ENCODE results near the gene SHKBP1. TPM values are rescaled to one million over a fixed set of nuclear protein-coding genes. Genes with fewer than 3 reads are reported as not detected.
"Not testable (repeated sequence)": the region's sequence is repeated elsewhere in the genome, so short reads cannot be mapped to it uniquely, and the experiment has no call there.

SHKBP1 gene
- total RNA-seq, 1 donor from 2014 or later = 136 TPM

DNA sequence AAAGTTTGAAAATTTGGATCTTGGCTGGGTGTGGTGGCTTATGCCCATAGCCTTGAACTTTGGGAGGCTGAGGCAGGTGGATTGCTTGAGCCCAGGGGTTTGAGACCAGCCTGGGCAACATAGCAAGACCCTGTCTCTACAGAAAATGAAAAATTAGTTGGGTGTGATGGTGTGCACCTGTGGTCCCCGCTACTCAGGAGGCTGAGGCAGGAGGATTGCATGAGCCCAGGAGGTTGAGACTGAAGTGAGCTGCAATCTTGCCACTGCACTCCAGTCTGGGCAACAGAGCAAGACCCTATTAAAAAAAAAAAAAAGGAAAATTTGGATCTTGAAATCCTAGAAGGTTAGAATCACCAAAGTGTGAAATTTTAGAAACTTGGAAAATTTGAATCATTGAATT is 12.1 kb upstream of the SHKBP1 start:
- H3K36me3 Mint-ChIP-seq (ENCODE audit: low read depth); H3K27ac Mint-ChIP-seq; H3K9me3 Mint-ChIP-seq; H3K4me3 Mint-ChIP-seq (ENCODE audit: low read depth); DNase-seq (ENCODE audit: low spot score); H3K4me1 Mint-ChIP-seq (ENCODE audit: low read depth); intact Hi-C loops (cut with micrococcal nuclease): not testable (repeated sequence)
- peaks cover 41% of the 10 kb centered on the region for H3K27me3 Mint-ChIP-seq (ENCODE audit: low read depth)

GRCh38 chr19:40565355-40565754 is 11.3 kb upstream of the SHKBP1 start:
- intact Hi-C loops (cut with micrococcal nuclease) = no loop called here
- peaks cover 6% of the 10 kb centered on the region for H3K4me1 Mint-ChIP-seq (ENCODE audit: low read depth)
- no peaks in the 10 kb centered on the region for H3K36me3 Mint-ChIP-seq (ENCODE audit: low read depth)
- no peak overlapping the region for H3K27ac Mint-ChIP-seq
- peaks cover 42% of the 10 kb centered on the region for H3K27me3 Mint-ChIP-seq (ENCODE audit: low read depth)
- no peak for DNase-seq (ENCODE audit: low spot score)
- H3K9me3 Mint-ChIP-seq = no peaks in the 10 kb centered on the region
- no peak overlapping the region for H3K4me3 Mint-ChIP-seq (ENCODE audit: low read depth)

DNA sequence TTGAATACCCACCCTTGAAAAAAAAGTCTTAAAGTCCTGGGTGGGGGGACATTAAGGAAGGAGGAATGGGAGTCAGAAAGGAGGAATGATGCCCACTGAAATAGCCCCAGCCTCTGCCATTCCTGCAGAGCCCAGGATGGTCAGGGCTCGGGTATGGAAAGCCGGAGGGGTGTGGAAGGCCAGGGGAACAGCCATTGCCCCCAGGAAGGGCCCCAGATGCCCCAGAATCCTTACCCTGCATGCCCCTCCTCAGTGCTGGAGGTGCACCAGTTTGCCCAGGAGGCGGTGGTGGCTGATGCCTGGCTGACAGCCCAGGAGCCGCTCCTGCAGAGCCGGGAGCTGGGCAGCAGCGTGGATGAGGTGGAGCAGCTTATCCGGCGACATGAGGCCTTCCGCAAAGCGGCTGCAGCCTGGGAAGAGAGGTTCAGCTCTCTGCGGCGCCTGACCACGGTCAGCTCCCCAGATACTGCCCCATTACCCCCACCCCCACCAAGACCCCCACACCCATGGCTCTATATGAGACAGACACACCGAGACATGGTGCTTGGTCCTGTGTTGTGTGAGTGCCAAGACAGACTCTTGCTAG is 10.7 kb upstream of the SHKBP1 start:
- no peaks in the 10 kb centered on the region for H3K36me3 Mint-ChIP-seq (ENCODE audit: low read depth)
- H3K27ac Mint-ChIP-seq = no peak overlapping the region
- H3K4me3 Mint-ChIP-seq (ENCODE audit: low read depth) = no peak overlapping the region
- no peaks in the 10 kb centered on the region for H3K9me3 Mint-ChIP-seq
- DNase-seq (ENCODE audit: low spot score) = no peak
- H3K27me3 Mint-ChIP-seq (ENCODE audit: low read depth) = peaks cover 42% of the 10 kb centered on the region
- intact Hi-C loops (cut with micrococcal nuclease) = no loop called here
- H3K4me1 Mint-ChIP-seq (ENCODE audit: low read depth) = peaks cover 11% of the 10 kb centered on the region

DNA sequence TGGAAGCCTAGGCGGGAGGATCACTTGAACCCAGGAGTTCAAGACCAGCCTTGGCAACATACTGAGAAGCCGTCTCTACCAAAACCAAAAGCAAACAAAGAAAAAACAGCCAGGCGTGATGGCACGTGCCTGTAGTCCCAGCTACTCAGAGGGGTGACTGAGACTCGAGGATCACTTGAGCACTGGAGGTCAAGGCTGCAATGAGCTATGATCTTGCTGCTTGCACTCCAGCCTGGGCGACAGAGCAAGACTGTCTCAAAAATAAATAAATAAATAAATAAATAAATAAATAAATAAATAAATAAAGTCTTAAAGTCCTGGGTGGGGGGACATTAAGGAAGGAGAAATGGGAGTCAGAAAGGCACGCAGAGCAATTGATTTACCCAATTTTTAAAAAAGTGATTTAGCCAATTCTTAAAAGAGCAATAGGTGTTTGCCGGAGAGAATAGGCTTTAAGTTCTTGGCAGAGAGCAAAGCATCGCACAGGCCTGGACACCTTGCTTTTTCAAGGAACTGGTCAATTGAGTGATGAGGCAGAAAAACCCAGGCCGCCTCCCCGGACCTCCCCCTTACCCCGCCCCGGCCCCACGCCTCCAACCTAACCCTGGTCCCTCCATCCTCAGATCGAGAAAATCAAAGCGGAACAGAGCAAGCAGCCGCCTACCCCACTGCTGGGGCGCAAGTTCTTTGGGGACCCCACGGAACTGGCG is 9.5 kb upstream of the SHKBP1 start:
- intact Hi-C loops (cut with micrococcal nuclease) = no loop called here
- Mint-ChIP-seq H3K4me3 (ENCODE audit: low read depth) (no peak overlapping the region), H3K4me1 (ENCODE audit: low read depth) (peaks cover 9% of the 10 kb centered on the region), H3K9me3 (no peaks in the 10 kb centered on the region), H3K27ac (no peak overlapping the region), H3K27me3 (ENCODE audit: low read depth) (peaks cover 42% of the 10 kb centered on the region), H3K36me3 (ENCODE audit: low read depth) (no peaks in the 10 kb centered on the region)
- no peak for DNase-seq (ENCODE audit: low spot score)

- no peaks in the 10 kb centered on the region for H3K9me3 Mint-ChIP-seq
- no peak overlapping the region for H3K4me3 Mint-ChIP-seq (ENCODE audit: low read depth)
- H3K27me3 Mint-ChIP-seq (ENCODE audit: low read depth) = peaks cover 43% of the 10 kb centered on the region
- no peak overlapping the region for H3K27ac Mint-ChIP-seq
- DNase-seq (ENCODE audit: low spot score) = no peak
- intact Hi-C loops (cut with micrococcal nuclease) = no loop called here
- H3K36me3 Mint-ChIP-seq (ENCODE audit: low read depth) = no peaks in the 10 kb centered on the region
- peaks cover 9% of the 10 kb centered on the region for H3K4me1 Mint-ChIP-seq (ENCODE audit: low read depth)
Observed at GRCh38 chr19:40567750-40568494, 8.8 kb upstream of the SHKBP1 start.

DNA sequence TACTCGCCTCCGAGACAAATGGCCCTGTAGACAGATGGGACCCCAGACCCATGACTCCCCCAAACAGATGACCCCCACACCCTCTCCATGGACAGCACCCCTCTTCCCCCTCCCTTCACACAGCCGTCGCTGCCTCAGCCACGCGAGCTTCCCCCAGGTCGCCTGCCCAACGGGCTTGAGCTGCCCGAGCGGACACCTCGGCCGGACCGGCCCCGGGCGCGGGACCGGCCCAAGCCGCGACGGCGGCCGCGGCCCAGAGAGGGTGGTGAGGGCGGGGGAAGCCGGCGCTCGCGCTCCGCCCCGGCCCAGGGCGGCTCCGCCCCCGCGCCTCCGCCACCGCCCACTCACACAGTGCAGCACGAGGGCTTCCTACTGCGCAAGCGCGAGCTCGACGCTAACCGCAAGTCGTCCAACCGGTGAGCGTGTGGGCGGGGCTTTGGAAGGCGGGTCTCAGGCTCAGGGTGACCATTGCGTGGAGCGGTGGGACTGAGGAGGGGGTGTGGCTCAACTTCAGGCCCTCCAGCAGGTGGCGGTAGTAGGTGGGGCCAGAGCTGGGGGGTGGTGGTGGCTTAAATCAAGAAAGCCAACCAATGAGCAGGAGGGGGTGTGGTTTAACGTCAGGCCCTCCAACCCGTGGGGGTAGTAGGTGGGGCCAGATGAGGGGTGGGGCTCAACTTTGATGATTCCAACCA is 6.2 kb upstream of the SHKBP1 start:
- Mint-ChIP-seq H3K4me3 (ENCODE audit: low read depth) (peak overlapping the region; percentile 54), H3K27ac (peak overlapping the region; percentile 36), H3K4me1 (ENCODE audit: low read depth) (peaks cover 9% of the 10 kb centered on the region), H3K9me3 (no peaks in the 10 kb centered on the region), H3K27me3 (ENCODE audit: low read depth) (peaks cover 38% of the 10 kb centered on the region), H3K36me3 (ENCODE audit: low read depth) (no peaks in the 10 kb centered on the region)
- intact Hi-C loops (cut with micrococcal nuclease) = loop anchor here (1.0 to 2.0 kb wide), 2 partner anchors 34 to 127 kb away; no protein-coding TSS in a partner anchor
- peak; percentile 98 for DNase-seq (ENCODE audit: low spot score)

- no peak for DNase-seq (ENCODE audit: low spot score)
- no peaks in the 10 kb centered on the region for H3K36me3 Mint-ChIP-seq (ENCODE audit: low read depth)
- peak overlapping the region; percentile 34 for H3K4me3 Mint-ChIP-seq (ENCODE audit: low read depth)
- H3K27ac Mint-ChIP-seq = peak overlapping the region; percentile 23
- peaks cover 10% of the 10 kb centered on the region for H3K4me1 Mint-ChIP-seq (ENCODE audit: low read depth)
- intact Hi-C loops (cut with micrococcal nuclease) = loop anchor here (2.0 kb wide), 1 partner anchor 34 kb away; no protein-coding TSS in a partner anchor
- peaks cover 34% of the 10 kb centered on the region for H3K27me3 Mint-ChIP-seq (ENCODE audit: low read depth)
- H3K9me3 Mint-ChIP-seq = no peaks in the 10 kb centered on the region
Observed at GRCh38 chr19:40571005-40571318, 5.7 kb upstream of the SHKBP1 start.

DNA sequence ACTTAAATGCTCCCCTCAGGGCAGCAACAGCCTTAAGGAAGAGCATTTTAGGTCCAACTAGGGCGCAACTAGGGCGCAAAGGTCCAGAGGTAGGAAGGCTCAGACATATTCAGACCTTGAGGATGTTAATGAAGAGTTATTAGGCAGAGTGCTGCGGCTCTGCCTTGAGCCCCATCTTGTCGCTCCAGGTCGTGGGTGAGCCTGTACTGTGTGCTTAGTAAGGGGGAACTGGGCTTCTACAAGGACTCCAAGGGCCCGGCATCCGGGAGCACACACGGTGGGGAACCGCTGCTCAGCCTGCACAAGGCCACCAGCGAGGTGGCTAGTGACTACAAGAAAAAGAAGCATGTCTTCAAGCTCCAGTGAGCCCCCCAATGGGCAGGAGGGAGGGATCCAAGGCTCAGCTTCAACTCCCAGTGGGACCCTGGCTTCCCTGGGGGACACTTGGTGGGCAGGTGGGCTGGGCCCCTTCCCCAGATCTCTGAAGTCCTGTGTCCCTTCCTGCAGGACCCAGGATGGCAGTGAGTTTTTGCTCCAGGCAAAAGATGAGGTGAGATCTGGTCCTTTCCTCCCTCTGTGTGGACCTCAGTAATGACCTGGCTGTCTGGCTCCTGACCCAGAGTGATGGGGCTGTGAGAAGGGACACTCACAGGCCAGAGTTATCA is 4.7 kb upstream of the SHKBP1 start:
- H3K27ac Mint-ChIP-seq = no peak overlapping the region
- peaks cover 27% of the 10 kb centered on the region for H3K27me3 Mint-ChIP-seq (ENCODE audit: low read depth)
- H3K4me3 Mint-ChIP-seq (ENCODE audit: low read depth) = no peak overlapping the region
- intact Hi-C loops (cut with micrococcal nuclease) = loop anchor here (2.0 kb wide), 1 partner anchor 33 kb away; no protein-coding TSS in a partner anchor
- peaks cover 10% of the 10 kb centered on the region for H3K4me1 Mint-ChIP-seq (ENCODE audit: low read depth)
- no peak for DNase-seq (ENCODE audit: low spot score)
- no peaks in the 10 kb centered on the region for H3K36me3 Mint-ChIP-seq (ENCODE audit: low read depth)
- no peaks in the 10 kb centered on the region for H3K9me3 Mint-ChIP-seq

DNA sequence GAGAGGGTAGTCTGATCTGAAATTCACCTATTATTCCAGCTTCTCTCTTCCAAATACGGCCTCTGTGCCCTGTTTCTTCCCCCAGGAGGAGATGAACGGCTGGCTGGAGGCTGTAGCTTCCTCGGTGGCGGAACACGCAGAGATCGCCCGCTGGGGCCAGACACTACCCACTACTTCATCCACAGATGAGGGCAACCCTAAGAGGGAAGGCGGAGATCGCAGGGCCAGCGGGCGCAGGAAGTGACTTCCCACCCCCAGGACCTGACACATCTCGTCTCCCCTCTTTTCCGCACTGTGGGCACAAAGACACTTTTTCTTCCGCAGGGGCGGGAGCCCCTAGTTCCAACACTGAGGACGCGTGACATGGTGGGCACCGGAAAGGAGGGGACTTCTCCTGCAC is 1.3 kb upstream of the SHKBP1 start:
- no peak for DNase-seq (ENCODE audit: low spot score)
- peaks cover 16% of the 10 kb centered on the region for H3K4me1 Mint-ChIP-seq (ENCODE audit: low read depth)
- H3K4me3 Mint-ChIP-seq (ENCODE audit: low read depth) = no peak overlapping the region
- H3K27me3 Mint-ChIP-seq (ENCODE audit: low read depth) = peaks cover 2% of the 10 kb centered on the region
- no peak overlapping the region for H3K27ac Mint-ChIP-seq
- H3K36me3 Mint-ChIP-seq (ENCODE audit: low read depth) = peaks cover 17% of the 10 kb centered on the region
- no peaks in the 10 kb centered on the region for H3K9me3 Mint-ChIP-seq
- intact Hi-C loops (cut with micrococcal nuclease) = no loop called here

DNA sequence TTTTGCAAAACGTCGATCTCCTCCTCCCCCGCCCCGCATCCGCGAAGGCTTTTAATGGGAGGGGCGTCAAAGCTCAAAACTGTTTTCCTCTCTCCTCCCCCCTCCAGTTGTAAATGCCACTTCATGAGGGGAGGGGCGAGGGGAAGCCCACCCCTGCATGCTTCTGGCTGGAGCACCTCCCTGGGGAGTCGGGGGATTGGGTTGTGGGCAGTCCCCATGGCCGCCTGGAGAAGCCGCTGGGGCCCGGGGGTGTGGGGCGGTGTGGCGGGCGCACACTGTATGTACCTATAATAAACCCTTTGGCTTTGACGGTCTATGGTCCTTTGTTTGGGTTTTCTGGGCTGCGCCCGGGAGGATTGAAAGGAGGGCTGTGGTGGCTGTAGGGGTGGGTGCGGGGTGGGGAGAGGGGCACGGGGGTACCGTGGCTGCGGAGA is 505 bp upstream of the SHKBP1 start:
- peaks cover 24% of the 10 kb centered on the region for H3K36me3 Mint-ChIP-seq (ENCODE audit: low read depth)
- intact Hi-C loops (cut with micrococcal nuclease) = no loop called here
- peaks cover 2% of the 10 kb centered on the region for H3K27me3 Mint-ChIP-seq (ENCODE audit: low read depth)
- H3K9me3 Mint-ChIP-seq = no peaks in the 10 kb centered on the region
- peak; percentile 22 for DNase-seq (ENCODE audit: low spot score)
- H3K4me1 Mint-ChIP-seq (ENCODE audit: low read depth) = peaks cover 11% of the 10 kb centered on the region
- peak overlapping the region; percentile 78 for H3K27ac Mint-ChIP-seq
- peak overlapping the region; percentile 94 for H3K4me3 Mint-ChIP-seq (ENCODE audit: low read depth)

DNA sequence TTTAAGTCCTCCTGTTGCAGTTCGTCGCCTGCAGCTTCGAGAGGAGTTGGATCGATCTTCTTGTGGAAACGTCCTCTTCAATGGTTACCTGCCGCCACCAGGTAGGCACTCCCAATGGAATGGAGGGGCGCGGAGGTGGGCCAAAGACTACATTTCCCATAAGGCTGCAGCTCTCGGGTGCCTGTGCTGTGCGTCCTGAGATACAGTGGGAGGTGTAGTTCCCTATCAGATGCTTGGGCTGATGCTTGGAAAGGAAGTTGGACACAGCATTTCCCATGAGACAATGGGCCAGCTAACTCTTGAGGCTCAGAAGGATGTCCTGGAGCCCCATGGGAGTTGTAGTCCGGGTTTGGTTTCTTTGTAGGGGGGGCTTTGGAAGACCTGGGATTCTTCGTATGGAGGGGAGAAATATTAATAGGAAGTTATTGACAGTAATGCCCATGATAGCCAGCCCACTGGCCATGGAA is 1.8 kb downstream of the SHKBP1 start:
- H3K27ac Mint-ChIP-seq = peak overlapping the region; percentile 58
- peak overlapping the region; percentile 94 for H3K4me3 Mint-ChIP-seq (ENCODE audit: low read depth)
- peaks cover 42% of the 10 kb centered on the region for H3K36me3 Mint-ChIP-seq (ENCODE audit: low read depth)
- no peaks in the 10 kb centered on the region for H3K9me3 Mint-ChIP-seq
- peaks cover 11% of the 10 kb centered on the region for H3K4me1 Mint-ChIP-seq (ENCODE audit: low read depth)
- no peaks in the 10 kb centered on the region for H3K27me3 Mint-ChIP-seq (ENCODE audit: low read depth)
- no peak for DNase-seq (ENCODE audit: low spot score)
- intact Hi-C loops (cut with micrococcal nuclease) = no loop called here

DNA sequence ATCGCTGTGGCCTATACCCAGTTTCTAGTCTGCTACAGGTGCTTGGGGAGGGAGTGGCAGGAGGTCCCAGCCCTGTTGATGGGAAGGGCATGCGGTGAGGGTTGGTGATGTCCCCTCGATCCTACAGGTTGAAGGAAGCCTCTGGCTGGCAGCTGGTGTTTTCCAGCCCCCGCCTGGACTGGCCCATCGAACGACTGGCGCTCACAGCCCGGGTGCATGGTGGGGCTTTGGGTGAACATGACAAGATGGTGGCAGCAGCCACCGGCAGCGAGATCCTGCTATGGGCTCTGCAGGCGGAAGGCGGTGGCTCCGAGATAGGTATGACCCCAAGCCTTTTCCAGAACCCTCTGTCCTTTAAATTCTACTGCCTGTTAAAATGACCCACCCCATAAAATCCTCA is 3.9 kb downstream of the SHKBP1 start:
- peaks cover 11% of the 10 kb centered on the region for H3K4me1 Mint-ChIP-seq (ENCODE audit: low read depth)
- DNase-seq (ENCODE audit: low spot score) = no peak
- H3K9me3 Mint-ChIP-seq = no peaks in the 10 kb centered on the region
- intact Hi-C loops (cut with micrococcal nuclease) = no loop called here
- H3K27ac Mint-ChIP-seq = no peak overlapping the region
- H3K36me3 Mint-ChIP-seq (ENCODE audit: low read depth) = peaks cover 58% of the 10 kb centered on the region
- H3K27me3 Mint-ChIP-seq (ENCODE audit: low read depth) = no peaks in the 10 kb centered on the region
- H3K4me3 Mint-ChIP-seq (ENCODE audit: low read depth) = no peak overlapping the region
